Stimulated activated CD8-positive, alpha-beta memory T cell treated with anti-CD3 and anti-CD28 coated beads, Interleukin-12 subunit alpha, Interleukin-12 subunit beta, amount 100 ng/mL, for 1 hour (primary cell): ENCODE results near the gene CDC40.
"Not testable (repeated sequence)": the region's sequence is repeated elsewhere in the genome, so short reads cannot be mapped to it uniquely, and the experiment has no call there.

Experiments used
- DNase-seq: peaks from one replicate; pipeline ENCODE4 v3.0.0-alpha.2; 2020; ENCODE audit warnings: low read depth

CDC40 gene

DNA sequence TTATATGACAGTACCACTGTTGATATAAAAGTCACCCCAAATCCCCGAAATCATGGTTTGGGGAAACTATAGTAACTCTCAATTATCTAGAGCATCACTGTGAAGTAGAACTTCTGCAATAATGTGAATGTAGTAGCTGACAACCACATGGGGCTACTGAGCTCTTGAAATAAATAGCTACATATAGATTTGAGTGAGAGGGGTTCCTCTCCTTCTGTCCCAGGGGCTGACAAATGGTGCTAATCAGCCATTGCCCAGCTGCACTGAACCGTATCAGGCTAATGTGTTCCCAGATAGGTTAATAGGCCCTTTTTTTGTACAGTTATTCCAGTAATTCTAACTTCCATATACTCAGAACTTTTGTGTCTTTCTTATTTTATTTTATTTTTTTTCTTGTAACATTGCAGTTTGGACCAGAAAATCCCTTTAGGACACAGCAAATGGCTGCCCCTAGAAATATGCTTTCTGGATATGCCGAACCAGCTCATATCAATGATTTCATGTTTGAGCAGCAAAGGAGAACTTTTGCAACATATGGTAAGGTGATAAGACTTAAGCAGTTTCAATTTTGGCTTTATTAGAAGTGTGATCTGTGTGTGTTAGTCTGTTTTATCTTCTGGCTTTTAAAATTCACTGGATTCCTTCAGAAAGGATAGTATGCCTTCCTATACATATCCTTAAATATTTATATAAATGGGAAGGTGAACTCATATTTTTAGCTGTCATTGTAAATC lies 21.1 kb downstream of the CDC40 start:
- DNase-seq = no peak

DNA sequence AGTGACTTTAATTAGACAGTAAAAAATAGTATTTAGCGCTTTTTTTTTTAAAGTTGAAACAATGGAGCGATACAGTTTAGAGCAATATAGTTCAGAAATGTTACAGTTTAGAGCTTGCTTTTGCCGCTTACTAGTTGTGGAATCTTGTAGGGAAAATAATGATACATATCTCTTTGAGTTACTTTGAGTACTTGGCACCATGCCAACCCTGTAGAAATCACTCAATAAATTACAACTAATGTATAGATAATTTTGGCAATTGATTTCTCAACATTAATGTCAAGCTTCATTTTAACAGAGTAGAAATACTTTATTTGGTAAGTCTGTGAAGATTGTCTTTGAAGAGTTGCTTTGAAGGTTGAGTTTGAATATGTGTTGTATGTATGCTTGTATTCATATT lies 27.4 kb downstream of the CDC40 start:
- no peak for DNase-seq

DNA sequence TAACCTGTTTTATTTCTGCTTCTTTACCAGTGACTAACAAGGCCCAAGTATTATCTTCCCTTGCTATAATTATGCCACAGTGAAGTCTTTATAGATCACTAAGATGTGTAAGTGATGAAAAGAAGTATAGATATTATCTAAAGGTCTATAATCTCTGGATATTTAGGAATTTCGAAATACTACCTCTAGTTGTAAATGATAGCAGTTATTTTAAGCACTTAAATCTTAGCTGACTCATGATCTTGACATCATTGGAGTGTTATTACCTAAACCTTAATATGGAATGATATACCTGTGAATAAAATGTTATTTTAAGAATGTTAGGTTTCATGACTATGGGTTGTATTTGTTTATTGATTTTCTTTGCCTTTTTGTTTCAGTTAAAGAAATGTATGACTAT lies 31.5 kb downstream of the CDC40 start:
- no peak for DNase-seq

DNA sequence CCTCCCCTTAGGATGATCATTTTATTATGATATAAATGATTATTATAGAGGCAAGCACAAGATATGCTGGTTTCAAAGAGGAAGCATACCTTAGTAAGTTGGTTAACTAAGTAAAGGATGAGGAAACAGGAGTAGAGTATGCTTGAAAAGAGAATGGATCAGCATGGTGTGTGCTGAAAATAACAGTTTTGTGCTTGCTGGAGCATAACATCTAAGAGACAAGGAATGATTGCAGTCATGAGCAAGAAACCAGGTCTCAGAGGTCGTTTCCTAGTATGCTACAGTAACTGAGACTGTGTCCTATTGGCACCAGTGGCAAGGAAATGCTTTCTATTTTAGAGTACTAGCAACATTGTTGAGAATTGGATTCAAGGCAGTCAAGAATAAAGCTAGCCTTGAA lies 34.1 kb downstream of the CDC40 start:
- no peak for DNase-seq

DNA sequence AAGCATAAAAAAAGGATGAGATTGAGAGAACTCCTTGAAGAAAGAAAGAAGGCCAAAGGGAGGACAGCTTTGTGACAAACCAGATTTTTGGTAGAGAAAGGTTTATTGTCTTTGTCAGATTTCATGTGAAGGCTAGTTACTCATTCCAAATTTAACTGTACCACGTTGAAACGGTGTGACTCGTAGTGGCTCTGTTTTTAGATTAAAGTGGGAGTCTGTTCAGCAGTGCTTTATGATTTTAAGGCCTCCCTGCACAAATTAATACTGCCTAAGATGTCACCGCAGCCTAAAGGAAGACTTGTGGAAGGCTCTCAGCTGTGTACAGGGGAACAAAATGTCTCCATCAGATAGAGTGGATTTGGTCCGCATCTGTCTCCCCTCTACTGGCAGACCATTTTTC lies 35.9 kb downstream of the CDC40 start:
- DNase-seq = no peak

DNA sequence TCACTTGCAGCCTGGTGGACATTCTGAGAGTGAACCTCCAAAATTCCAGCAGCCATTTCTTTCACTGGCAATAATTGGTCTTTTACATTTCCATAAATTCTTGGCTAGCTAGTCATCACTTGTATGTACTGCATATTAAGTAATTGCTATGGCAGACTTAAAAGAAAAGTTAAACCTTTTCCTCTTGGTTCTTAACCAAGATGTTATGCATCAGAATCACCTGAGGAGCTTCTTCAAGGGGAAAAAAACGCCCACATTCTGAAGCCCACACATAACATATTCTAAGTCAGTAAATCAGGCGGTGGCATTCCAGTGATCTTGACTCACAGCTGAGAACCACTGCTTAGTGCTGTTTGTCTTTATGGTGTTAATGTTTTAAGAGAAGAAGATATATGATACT lies 37.0 kb downstream of the CDC40 start:
- DNase-seq = no peak

DNA sequence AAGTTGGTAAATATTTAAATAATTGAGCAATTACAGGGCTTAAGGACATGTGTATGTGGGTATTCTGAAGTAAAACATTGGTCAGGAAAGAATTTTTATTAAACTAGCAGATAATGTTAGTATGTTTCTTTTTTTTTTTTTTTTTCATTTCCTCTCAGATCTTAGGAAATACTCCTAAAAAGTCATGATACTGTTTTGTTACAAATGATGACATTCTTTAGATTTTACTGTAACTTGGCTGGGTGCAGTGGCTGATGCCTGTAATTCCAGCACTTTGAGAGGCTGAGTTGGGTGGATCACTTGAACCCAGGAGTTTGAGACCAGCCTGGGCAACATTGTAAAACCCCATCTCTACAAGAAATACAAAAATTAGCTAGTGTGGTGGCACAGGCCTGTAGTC lies 41.5 kb downstream of the CDC40 start:
- no peak for DNase-seq

DNA sequence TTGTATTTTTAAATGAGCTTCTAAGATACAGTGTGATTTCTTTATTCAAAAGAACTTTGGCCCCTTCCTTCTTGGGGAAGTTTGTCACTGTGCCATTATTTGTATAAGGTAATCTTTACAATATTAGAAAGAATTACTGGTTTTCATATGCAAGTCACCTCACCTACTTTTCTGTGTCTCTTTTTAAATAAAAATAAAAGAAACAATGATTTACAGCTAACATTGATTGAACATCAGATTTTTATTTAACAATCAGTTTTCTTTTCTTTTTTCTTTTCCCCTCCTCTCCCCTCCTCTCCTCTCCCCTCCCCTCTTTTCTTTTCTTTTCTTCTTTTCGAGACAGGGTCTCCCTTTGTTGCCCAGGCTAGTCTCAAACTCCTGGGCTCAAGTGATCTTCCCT lies 46.0 kb downstream of the CDC40 start:
- no peak for DNase-seq

DNA sequence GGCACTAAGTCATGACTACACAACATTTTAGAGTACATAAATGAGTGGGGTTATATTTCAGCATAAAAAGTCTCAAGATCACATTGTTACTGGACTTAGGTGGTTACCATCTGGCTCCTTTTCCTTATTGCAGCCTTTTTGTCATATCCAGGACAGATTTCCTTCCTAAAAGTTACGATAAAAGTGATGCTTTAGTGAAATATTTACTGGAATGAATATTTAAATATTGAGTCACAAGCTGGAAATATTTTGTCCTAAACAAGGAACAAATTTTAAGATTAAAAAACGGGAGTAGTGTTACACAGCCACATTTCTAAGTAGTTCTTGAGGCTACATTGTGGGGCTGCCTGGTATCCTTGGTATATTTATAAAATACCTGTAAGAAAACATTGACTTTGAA lies 52.2 kb downstream of the CDC40 start:
- no peak for DNase-seq

DNA sequence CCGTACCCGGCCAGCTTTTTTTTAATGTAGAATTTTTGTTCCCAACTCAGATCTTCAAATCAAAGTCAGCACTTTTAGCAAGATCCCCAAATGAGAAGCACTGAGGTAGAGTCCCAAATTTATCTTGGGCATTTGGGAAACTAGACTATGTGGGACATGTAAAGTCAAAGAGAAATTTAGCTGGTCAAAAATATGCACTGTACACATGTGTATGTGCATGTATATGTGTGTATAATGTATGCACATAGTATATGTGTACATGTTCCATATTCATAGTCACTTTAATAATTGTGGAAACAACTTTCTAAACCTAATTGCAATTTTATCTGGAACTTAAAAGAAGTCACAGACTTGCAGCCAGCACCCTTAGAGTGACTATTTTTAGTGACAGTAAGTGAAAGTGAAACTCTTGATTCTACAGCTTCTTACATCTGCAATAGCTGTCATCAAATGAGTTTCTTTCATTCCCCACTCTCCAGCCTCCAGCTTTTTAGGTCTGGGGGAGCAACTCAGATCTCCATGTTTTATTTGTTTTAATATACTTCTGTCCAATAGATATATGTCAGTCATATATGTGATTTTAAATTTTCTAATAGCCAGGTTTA lies 53.6 kb downstream of the CDC40 start:
- no peak for DNase-seq

DNA sequence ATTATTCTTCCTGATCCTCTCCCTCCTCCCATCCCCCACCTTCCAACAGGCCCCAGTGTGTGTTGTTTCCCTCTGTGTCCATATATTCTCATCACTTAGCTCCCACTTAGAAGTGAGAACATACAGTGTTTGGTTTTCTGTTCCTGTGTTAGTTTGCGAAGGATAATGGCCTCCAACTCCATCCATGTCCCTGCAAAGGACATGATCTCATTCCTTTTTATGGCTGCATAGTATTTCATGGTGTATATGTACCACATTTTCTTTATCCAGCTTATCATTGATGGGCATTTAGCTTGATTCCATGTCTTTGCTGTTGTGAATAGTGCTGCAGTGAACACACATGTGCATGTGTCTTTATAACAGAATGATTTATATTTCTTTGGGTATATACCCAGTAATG lies 55.8 kb downstream of the CDC40 start:
- not testable (repeated sequence) for DNase-seq

DNA sequence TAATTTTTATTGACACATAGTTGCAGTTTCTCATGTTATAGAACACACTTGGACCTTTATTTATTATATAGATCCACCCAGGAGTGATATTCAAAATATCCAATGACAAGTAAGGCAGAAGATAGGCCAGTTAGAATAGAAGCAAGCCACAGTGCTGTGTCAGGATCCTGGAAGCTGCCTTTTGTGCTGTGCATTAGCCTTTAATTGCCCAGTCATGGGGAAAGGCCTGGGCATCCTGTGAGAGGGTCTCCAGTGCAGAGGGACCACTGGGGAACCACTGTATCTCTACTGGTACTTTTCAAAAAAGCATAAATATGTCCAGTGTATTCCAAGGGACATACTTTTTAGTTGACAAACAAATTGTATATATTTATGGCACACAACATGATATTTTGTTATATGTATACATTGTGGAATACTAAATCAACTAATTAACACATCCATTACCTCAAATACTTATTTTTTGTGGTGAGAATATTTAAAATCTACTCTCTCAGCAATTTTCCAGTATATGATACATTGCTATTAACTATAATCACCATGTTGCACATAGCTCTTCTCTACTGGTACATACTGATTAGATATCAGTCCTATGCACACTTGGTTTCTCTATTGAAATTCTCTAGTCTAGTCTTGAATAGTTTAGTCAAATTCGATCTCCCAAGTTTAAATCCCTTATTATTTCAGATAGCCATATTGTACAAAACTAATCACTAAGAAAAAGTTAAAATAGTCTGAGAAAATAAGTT lies 59.5 kb downstream of the CDC40 start:
- no peak for DNase-seq

DNA sequence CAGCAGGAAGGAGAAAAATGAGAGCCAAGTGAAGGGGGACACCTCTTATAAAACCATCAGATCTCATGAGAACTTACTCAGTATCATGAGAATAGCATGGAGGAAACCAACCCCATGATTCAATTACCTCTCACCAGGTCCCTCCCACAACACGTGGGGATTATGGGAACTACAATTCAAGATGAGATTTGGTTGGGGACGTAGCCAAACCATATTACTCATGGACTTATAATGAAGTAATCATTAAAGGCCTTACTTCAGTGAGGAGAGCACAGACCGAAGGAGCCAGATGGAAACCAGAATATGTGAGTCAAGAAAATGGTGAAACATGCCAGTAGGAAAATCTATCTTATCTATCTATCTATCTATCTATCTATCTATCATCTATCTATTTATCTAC lies 64.4 kb downstream of the CDC40 start:
- DNase-seq = not testable (repeated sequence)

DNA sequence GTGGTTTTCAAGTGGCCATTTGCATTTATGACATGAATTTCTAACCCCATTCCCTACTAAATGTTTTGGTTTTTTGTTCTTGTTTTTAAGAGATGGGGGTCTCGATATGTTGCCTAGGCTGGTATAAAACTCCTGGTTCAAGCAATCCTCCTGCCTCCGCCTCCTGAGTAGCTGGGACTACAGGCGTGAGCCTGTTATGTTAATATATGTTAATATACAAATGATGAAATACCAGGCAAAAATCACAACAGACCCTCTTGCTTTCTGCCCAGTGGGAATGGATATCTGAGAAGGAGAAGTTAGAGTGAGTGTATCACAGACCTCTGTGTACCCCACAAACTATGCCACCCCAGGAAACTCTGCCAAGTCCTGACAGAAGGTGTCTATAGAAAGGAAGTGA lies 66.2 kb downstream of the CDC40 start:
- DNase-seq = no peak

DNA sequence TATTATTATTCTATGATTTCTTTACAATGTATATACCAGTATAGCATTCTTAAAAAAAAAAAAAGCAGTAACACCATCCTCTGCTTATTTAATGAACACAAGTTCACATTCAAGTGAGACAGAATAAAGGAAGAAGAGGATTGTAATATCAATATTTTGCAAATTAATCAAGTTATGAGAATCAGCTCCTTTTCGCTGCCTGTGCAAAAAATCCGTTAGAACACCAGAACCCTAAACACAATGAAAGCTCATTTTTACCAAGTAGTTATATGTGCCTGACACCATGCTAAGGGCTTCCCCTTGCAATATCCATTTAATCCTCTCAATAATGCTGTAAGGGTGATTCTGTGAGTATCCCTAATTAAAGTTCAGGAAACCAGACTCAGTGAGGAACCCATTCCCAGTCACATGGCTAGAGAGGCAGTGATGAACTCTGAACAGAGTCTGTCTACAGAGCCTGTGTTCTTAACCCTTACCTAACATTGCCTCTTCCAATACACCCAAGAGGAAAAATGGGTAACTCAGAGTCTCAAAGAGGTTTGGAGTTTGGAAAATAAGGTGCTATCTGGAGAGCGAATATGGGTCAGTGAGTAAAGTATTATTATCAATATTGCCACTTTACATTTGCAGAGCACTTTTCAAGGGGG lies 66.8 kb downstream of the CDC40 start:
- no peak for DNase-seq

DNA sequence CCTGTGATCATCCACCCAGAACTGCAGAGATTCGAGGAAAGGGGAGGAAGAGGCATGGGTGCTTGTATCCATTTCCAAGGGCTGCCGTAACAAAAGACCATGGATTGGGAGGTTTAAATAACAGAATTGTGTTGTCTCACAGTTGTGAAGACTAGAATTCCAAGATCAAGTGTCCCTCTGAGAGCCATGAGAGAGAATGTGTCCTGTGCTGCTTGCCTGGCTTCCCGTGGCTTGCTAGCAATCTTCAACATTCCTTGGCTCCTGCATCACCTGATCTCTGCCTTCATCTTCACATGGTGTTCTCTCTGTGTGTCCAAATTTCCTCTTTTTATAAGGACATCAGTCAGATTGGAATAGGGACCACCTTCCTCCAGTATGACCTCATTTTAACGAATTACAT lies 69.8 kb downstream of the CDC40 start:
- DNase-seq = no peak

DNA sequence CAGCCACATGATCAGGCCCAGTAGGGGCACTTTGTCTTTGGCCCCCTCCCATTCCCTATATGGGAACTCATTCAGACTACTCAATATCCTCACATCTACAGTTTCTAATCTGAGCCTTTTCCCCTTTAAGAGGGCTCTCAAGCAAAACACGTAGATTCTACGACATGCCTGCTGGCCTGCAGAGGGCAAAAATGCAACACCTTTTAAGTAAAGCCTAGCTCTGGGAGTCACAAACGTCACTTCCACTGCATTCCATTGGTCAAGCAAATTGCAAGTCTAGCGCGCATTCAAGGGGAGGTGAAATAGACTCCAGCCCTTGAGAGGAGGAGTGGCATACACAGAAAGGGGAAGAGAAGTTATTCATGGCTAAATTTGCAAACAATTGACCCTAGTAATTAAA lies 70.6 kb downstream of the CDC40 start:
- no peak for DNase-seq

DNA sequence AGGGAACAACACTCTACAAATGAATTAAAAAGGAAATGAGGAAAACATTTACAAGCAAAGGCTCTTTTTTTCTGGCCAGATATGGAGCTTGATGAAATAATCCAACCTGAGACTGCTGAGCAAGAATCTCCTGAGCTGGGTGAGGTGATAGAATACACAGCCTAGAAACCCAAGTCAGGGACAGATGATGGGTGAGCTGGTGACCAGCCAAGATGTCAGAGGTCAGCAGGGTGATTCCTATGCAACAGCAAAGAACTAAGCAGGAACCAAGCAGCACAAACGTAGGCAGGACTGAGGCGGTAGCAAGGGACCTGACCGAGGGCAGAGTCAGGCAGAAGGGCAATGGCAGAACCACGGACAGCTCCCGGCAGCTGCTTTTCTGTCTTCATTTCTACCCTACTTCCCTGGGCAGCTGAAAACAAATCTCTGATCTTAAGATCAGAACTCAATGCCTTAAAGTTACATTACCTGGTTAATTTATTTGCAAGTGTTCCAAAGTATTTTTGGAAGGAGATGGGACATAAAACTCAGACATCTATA lies 75.1 kb downstream of the CDC40 start:
- DNase-seq = no peak

DNA sequence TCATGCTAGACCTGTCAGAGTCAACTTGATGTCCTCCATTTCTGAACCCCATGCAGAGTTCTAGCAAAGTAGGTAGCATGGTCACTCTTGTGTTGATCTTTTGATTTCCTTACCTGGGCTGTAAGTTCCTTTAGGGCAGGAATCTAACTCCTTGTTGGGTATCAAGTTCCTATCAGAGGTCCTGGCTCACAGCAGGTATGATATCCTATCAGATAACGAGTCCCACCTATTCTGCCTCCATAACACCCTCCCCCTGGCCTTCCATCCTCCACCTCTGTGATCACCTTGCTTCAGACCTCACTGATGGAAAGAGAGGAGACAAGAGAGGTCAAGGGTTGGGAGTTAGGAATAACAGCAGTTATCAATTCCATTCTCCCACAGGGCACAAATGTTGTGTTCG lies 76.1 kb downstream of the CDC40 start:
- DNase-seq = no peak

DNA sequence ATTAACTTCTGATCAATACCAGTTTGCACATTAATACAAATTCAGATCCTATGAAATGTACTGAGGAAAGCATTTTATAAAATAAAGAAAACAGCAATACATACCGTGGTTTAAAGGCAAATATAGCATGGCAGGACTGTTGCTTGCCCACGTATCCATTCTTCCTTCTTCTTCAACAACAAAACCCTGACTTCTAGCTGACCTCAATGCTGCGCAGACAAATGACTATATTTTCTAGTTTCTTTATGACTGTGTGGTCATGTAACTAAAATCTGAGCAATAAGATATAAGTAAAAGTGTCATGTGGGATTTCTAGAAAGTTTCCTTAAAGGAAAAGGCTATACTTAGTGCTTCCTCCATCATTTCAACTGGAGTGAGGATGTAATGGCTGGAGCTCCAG lies 85.0 kb downstream of the CDC40 start:
- DNase-seq = no peak

DNA sequence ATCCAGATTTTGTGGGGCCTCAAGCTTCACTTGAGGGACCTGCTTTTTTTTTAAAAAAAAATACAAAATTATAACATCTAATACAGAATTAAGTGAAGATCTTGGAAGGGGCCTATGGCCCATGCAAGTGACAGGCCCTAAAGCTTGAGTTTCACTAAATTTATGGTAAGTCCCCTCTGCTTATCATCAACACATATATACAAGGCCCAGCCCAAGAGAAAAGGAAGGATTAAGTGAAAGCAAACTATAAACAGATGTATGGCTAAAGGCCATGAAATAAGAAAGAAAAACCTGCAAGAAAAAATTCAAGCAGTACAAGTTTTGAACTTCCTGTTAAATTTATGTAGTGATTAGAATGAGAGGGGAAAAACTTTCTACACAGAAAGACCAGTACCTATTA lies 86.8 kb downstream of the CDC40 start:
- no peak for DNase-seq

DNA sequence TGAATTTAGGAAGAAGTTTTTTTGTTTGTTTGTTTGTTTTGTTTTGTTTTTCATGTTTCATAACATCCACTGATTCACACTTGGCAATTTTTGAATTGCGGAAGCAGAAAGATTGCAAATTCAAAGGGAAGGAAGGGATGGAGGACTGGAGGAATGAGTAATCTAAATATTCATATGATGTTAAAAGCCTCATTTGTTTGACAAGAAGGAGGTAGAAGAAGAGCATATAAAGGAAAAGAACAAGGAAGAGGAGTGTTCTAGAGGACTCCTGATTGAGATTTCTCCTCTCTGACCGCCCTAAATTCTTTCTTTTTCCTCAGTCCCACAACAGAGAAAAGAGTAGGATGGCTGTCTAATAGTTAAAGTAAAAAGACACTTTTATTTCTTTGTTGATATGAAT lies 89.4 kb downstream of the CDC40 start:
- no peak for DNase-seq

DNA sequence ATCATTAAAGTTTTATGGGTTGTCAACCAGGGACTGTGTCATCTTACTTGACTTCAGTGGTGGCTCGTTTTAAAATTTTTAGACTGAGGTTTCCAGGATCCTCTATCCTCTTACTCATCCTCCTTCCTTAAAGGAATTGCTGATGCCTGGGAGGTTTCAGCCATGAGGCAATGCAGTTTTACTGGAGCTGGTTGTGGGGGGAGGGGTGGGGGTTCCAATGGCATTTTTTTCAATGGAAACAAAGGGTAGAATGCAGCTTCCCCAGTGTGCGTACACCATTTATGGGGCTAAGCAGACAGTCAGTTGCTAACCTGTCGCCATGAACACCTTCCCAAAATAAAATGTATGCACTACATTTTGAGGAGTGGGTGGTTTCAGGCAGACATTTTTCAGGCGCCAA lies 89.9 kb downstream of the CDC40 start:
- DNase-seq = no peak
